K562 (cell line): ENCODE results near the gene MXRA7. TPM values are rescaled to one million over a fixed set of nuclear protein-coding genes. Genes with fewer than 3 reads are reported as not detected.
A peak's percentile ranks its signal among the peaks of the same experiment; 100 is the strongest.

Experiments
- CHD2 ChIP-seq: IDR thresholded peaks from 2 replicates; pipeline ENCODE4 v1.6.1; 2011; ENCODE audit warnings: low read depth, low read length
- COPS2 ChIP-seq: fragments of 450-650 bp; conservative IDR thresholded peaks from 2 replicates; pipeline ENCODE4 v1.6.1; 2016; ENCODE audit warnings: mild to moderate bottlenecking, moderate library complexity
- ILF3 ChIP-seq: fragments of 450-650 bp; IDR thresholded peaks from 2 replicates; pipeline ENCODE4 v1.6.1; 2018; ENCODE audit warnings: antibody characterized with exemption, mild to moderate bottlenecking, moderate library complexity, borderline replicate concordance
- JUND ChIP-seq, 2 experiments: IDR thresholded peaks; 2 replicates in 1 of 2; 3 replicates in 1 of 2; pipeline ENCODE4 v1.6.1; 2011; ENCODE audit warnings: borderline replicate concordance in 2 of 2, low read depth in 2 of 2, low read length in 2 of 2, improper control_type of control experiment in 1 of 2, missing biosample characterization in 1 of 2, missing genetic modification characterization in 1 of 2, missing genetic modification reagents in 1 of 2
- KLF6 ChIP-seq: fragments of 250-450 bp; sonication (Bioruptor Pico); IDR thresholded peaks from 2 replicates; pipeline ENCODE4 v1.4.0; 2020; ENCODE audit warnings: mild to moderate bottlenecking, moderate library complexity, borderline replicate concordance
- LARP7 ChIP-seq: fragments of 450-650 bp; IDR thresholded peaks from 2 replicates; pipeline ENCODE4 v1.6.1; 2016
- LCOR ChIP-seq: sonication (generic); formaldehyde crosslinking; IDR thresholded peaks from 2 replicates; pipeline ENCODE4 v1.8.0; 2022; ENCODE audit warnings: mild to moderate bottlenecking, missing genetic modification reagents
- MBD2 ChIP-seq: sonication (generic); IDR thresholded peaks from 2 replicates; pipeline ENCODE4 v1.6.1; 2016; ENCODE audit warnings: low read depth, borderline replicate concordance
- MIER1 ChIP-seq: fragments of 450-650 bp; IDR thresholded peaks from 2 replicates; pipeline ENCODE4 v1.6.1; 2016; ENCODE audit warnings: antibody characterized with exemption, mild to moderate bottlenecking, low read depth
- RCOR1 ChIP-seq, 2 experiments: IDR thresholded peaks; 2 replicates each; pipeline ENCODE4 v1.6.1; 2012; ENCODE audit warnings: low read depth in 2 of 2, low read length in 2 of 2, borderline replicate concordance in 1 of 2, improper control_type of control experiment in 1 of 2
- SIRT6 ChIP-seq: IDR thresholded peaks from one replicate; pipeline ENCODE4 v1.6.1; 2012; ENCODE audit warnings: low read depth, mild to moderate bottlenecking, control low read depth, inconsistent platforms, low read length, moderate library complexity
- SMAD3 ChIP-seq: fragments of 450-650 bp; formaldehyde crosslinking; conservative IDR thresholded peaks from 2 replicates; pipeline ENCODE4 v1.4.0; 2020; ENCODE audit warnings: mild to moderate bottlenecking
- SUPT5H ChIP-seq: fragments of 450-650 bp; IDR thresholded peaks from 2 replicates; pipeline ENCODE4 v1.6.1; 2016
- TEAD1 ChIP-seq, 2 experiments: fragments of 450-650 bp in 1 of 2; sonication (generic) in 1 of 2; formaldehyde crosslinking; IDR thresholded peaks; 2 replicates each; pipeline versions ENCODE4 v1.4.0 to v1.8.0; 2020 to 2022; ENCODE audit warnings: mild to moderate bottlenecking in 2 of 2, missing genetic modification reagents in 1 of 2
- ZBTB17 ChIP-seq: fragments of 450-650 bp; formaldehyde crosslinking; IDR thresholded peaks from 2 replicates; pipeline ENCODE4 v1.4.0; 2020; ENCODE audit warnings: mild to moderate bottlenecking
- ZNF384 ChIP-seq: IDR thresholded peaks from 2 replicates; pipeline ENCODE4 v1.6.1; 2012; ENCODE audit warnings: low read depth, low read length, improper control_type of control experiment
- ZNF445 ChIP-seq: fragments of 250-450 bp; sonication (Bioruptor Pico); IDR thresholded peaks from 2 replicates; pipeline ENCODE4 v1.4.0; 2020; ENCODE audit warnings: low read depth, mild to moderate bottlenecking, moderate library complexity
- polyA plus RNA-seq, 8 experiments: library from polyadenylated mRNA; depleted of rRNA in 4 of 8; stranded (reverse) in 5 of 8; unstranded in 3 of 8; fragments of >200 nt; fragmentation: Nextera tagmentation in 2 of 8; fragmentation: Illumina TruSeq in 1 of 8; extraction: Ambion mirVana in 2 of 8; extraction: Trizol in 1 of 8; gene quantifications; 2 replicates each; pipeline versions ENCODE4 v1.2.1 to v1.2.3, GENCODE V29; 2011 to 2014; ENCODE audit warnings: inconsistent platforms in 1 of 8, missing spikeins in 1 of 8
- total RNA-seq, 7 experiments: library from RNA; depleted of rRNA in 6 of 7; stranded (reverse); fragments of >200 nt in 6 of 7; fragmentation: Illumina TruSeq in 2 of 7; extraction: Trizol in 2 of 7; gene quantifications; 2 replicates each; pipeline versions ENCODE4 v1.2.1 to v1.2.3, GENCODE V29; 2011 to 2021; ENCODE audit warnings: low replicate concordance in 1 of 7
- TF ChIP-seq, protein P1 (sequence below): fragments of 450-650 bp; IDR thresholded peaks from 2 replicates; pipeline ENCODE4 v1.6.1; 2016; ENCODE audit warnings: antibody characterized with exemption
- TF ChIP-seq, protein P2 (sequence below): fragments of 450-650 bp; conservative IDR thresholded peaks from 2 replicates; pipeline ENCODE4 v1.6.1; 2016; ENCODE audit warnings: missing genetic modification characterization, low read depth, mild to moderate bottlenecking, control low read depth, missing compliant biosample characterization
- TF ChIP-seq, protein P3 (sequence below): sonication (generic); formaldehyde crosslinking; IDR thresholded peaks from 2 replicates; pipeline ENCODE4 v1.8.0; 2022; ENCODE audit warnings: missing genetic modification reagents, mild to moderate bottlenecking, borderline replicate concordance
- TF ChIP-seq, protein P4 (sequence below): fragments of 450-650 bp; IDR thresholded peaks from 2 replicates; pipeline ENCODE4 v1.6.1; 2016

MXRA7 gene
- total and polyA plus RNA-seq, 9 of the 15 experiments (the other 6 are each of a cell fraction or from before 2014, with no cell fraction given): 2.6 to 38.4 (median 14.3) TPM

DNA sequence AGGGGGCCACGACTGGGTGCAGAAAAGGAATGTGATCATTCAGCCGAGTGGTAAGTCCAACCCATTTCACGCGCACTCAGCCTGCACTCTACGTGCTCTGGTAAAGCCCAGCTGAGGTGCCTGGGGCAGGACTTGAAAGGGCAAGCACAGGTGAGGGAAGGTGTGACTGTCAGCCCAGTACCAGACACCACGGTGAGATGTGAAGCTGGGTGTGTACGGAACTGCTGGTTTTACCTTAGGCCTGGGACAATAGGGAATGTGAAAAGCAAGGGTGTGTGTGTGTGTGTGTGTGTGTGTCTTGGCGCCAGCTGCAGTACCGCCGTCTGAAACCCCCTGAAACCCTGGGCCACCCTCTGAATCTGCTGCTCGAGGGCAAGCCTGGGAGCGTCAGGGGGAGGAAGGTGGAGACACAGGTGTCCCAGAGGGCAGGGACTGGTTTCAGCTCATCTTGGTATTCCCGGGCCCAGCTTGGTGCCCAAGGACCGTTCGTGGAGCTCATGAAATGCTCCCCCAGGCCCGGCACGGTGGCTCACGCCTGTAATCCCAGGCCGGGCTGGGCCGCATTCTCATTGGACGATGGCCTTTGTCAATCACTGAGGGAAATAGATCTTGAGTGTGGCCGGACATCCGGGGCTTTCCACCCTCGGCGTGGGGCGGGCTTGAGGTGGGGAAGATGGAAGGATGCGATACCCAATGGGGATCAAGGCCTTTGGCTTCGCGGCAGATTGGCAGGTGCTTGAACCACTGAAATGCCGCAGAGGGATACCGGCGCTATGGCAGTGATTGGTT lies 39.4 kb downstream of the MXRA7 start (continued):
- TF ChIP-seq, protein P1, sequence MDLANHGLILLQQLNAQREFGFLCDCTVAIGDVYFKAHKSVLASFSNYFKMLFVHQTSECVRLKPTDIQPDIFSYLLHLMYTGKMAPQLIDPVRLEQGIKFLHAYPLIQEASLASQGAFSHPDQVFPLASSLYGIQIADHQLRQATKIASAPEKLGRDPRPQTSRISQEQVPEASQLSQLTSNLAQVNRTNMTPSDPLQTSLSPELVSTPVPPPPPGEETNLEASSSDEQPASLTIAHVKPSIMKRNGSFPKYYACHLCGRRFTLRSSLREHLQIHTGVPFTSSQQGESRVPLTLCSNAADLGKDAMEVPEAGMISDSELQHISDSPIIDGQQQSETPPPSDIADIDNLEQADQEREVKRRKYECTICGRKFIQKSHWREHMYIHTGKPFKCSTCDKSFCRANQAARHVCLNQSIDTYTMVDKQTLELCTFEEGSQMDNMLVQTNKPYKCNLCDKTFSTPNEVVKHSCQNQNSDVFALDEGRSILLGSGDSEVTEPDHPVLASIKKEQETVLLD: 0 out of 2 replicates have a peak, but pooled peaks have one; percentile 38
- TF ChIP-seq ILF3: no peak
- TF ChIP-seq, protein P2, sequence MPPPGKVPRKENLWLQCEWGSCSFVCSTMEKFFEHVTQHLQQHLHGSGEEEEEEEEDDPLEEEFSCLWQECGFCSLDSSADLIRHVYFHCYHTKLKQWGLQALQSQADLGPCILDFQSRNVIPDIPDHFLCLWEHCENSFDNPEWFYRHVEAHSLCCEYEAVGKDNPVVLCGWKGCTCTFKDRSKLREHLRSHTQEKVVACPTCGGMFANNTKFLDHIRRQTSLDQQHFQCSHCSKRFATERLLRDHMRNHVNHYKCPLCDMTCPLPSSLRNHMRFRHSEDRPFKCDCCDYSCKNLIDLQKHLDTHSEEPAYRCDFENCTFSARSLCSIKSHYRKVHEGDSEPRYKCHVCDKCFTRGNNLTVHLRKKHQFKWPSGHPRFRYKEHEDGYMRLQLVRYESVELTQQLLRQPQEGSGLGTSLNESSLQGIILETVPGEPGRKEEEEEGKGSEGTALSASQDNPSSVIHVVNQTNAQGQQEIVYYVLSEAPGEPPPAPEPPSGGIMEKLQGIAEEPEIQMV (tag): no peak
- peak in 1 of 2 experiments; percentile 16; a peak in 1 of 4 replicates for TF ChIP-seq RCOR1 (IDR thresholded peaks at IDR 0.05; ENCODE audit: borderline replicate concordance in 1 of 2, low read depth in 2 of 2, low read length in 2 of 2)
- no peak for TF ChIP-seq SIRT6
- no peak for TF ChIP-seq COPS2
- TF ChIP-seq LARP7: no peak
- TF ChIP-seq ZNF384: no peak
- TF ChIP-seq, protein P3, sequence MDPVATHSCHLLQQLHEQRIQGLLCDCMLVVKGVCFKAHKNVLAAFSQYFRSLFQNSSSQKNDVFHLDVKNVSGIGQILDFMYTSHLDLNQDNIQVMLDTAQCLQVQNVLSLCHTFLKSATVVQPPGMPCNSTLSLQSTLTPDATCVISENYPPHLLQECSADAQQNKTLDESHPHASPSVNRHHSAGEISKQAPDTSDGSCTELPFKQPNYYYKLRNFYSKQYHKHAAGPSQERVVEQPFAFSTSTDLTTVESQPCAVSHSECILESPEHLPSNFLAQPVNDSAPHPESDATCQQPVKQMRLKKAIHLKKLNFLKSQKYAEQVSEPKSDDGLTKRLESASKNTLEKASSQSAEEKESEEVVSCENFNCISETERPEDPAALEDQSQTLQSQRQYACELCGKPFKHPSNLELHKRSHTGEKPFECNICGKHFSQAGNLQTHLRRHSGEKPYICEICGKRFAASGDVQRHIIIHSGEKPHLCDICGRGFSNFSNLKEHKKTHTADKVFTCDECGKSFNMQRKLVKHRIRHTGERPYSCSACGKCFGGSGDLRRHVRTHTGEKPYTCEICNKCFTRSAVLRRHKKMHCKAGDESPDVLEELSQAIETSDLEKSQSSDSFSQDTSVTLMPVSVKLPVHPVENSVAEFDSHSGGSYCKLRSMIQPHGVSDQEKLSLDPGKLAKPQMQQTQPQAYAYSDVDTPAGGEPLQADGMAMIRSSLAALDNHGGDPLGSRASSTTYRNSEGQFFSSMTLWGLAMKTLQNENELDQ: no peak
- TF ChIP-seq, protein P4, sequence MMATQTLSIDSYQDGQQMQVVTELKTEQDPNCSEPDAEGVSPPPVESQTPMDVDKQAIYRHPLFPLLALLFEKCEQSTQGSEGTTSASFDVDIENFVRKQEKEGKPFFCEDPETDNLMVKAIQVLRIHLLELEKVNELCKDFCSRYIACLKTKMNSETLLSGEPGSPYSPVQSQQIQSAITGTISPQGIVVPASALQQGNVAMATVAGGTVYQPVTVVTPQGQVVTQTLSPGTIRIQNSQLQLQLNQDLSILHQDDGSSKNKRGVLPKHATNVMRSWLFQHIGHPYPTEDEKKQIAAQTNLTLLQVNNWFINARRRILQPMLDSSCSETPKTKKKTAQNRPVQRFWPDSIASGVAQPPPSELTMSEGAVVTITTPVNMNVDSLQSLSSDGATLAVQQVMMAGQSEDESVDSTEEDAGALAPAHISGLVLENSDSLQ: peak; percentile 100
- TF ChIP-seq KLF6 (CRISPR knock-in tag): no peak
- TF ChIP-seq ZBTB17: no peak
- TF ChIP-seq SMAD3 (CRISPR knock-in tag): no peak
- no peak for TF ChIP-seq ZNF445 (CRISPR knock-in tag)
- peak; percentile 66 for TF ChIP-seq SUPT5H
- TF ChIP-seq MIER1: 0 out of 2 replicates have a peak, but pooled peaks have one; percentile 42
- TF ChIP-seq MBD2: peak; percentile 99
- no peak for TF ChIP-seq LCOR
- peak; percentile 15; the same call in 1 of the 2 replicates for TF ChIP-seq JUND (IDR thresholded peaks at IDR 0.05; ENCODE audit: borderline replicate concordance, low read depth, low read length)
- no peak; the same call in 2 of the 3 replicates for TF ChIP-seq JUND (tag; IDR thresholded peaks at IDR 0.05; ENCODE audit: borderline replicate concordance, low read depth, low read length)
- no peak for TF ChIP-seq TEAD1 (CRISPR knock-in tag; IDR thresholded peaks at IDR 0.05)
- peak; percentile 93 for TF ChIP-seq CHD2
